ENCODE results near the gene ADAMTSL4.

GRCh38 chr1:150596095-150596892 lies 47.1 kb downstream of the ADAMTSL4 start:
- TF ChIP-seq, protein P1, sequence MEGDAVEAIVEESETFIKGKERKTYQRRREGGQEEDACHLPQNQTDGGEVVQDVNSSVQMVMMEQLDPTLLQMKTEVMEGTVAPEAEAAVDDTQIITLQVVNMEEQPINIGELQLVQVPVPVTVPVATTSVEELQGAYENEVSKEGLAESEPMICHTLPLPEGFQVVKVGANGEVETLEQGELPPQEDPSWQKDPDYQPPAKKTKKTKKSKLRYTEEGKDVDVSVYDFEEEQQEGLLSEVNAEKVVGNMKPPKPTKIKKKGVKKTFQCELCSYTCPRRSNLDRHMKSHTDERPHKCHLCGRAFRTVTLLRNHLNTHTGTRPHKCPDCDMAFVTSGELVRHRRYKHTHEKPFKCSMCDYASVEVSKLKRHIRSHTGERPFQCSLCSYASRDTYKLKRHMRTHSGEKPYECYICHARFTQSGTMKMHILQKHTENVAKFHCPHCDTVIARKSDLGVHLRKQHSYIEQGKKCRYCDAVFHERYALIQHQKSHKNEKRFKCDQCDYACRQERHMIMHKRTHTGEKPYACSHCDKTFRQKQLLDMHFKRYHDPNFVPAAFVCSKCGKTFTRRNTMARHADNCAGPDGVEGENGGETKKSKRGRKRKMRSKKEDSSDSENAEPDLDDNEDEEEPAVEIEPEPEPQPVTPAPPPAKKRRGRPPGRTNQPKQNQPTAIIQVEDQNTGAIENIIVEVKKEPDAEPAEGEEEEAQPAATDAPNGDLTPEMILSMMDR (IDR thresholded peaks at IDR 0.05) = no peak
- no peak for TF ChIP-seq POLR2A (IDR thresholded peaks at IDR 0.05)
